ENCODE results near the gene CFAP299. TPM values are rescaled to one million over a fixed set of nuclear protein-coding genes. Genes with fewer than 3 reads are reported as not detected.

Gene CFAP299
- total and polyA plus RNA-seq, 2 of the 8 experiments (the other 6 are each of a cell fraction or from before 2014, with no cell fraction given): not detected

DNA sequence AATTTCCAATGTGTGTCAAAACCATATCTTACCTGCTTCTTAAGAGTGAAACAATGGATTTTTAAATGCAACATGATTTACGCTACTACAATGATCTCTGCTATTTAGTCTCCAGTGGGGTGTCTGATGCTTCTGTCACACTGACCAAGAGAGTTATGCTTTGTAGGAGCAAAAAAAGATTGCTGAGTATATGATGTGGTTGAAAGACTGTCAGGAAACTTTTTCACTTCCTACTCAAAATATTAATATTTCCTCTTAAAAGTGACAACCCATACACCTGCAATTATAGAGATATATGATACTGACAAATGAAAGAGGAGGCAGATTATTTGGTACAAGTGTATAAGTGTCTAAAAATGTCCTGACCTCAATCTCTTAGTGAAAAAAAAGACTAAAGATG is 589.8 kb downstream of the CFAP299 start:
- no peak overlapping the region for H4K5ac ChIP-seq (ENCODE audit: insufficient read length, low read depth, low read length)
- H2BK12ac ChIP-seq (ENCODE audit: low read depth, low read length): no peak overlapping the region
- no peak overlapping the region for H3K4me2 ChIP-seq (ENCODE audit: insufficient read depth in 1 of 2, low read depth in 2 of 2, low read length in 2 of 2)
- H3K14ac ChIP-seq (ENCODE audit: insufficient read length): no peak overlapping the region
- FAIRE-seq (no peak), DNase-seq (ENCODE audit: low read depth in 1 of 2, low spot score in 2 of 2) (no peak)
- no peak overlapping the region for H2BK15ac ChIP-seq (ENCODE audit: low read length)
- no peak overlapping the region for H3K4me3 ChIP-seq (ENCODE audit: extremely low read depth in 1 of 4, insufficient read depth in 2 of 4, low read depth in 3 of 4, low read length in 4 of 4)
- no peak overlapping the region for H2AK5ac ChIP-seq (ENCODE audit: low read depth, low read length)
- H4K91ac ChIP-seq (replicated peaks; ENCODE audit: insufficient read length, low read length): no peak overlapping the region
- H3K36me3 ChIP-seq (ENCODE audit: control insufficient read depth in 2 of 4, insufficient read depth in 4 of 4, low read length in 3 of 4): no peaks in the 10 kb centered on the region
- H2AFZ ChIP-seq (ENCODE audit: low read length): no peak overlapping the region
- WGBS, 2 experiments (ENCODE audit: extremely low coverage in 1 of 2, insufficient coverage in 1 of 2, insufficient read length in 1 of 2, insufficient replicate concordance in 2 of 2, low coverage in 1 of 2, low lambda C conversion rate in 2 of 2, missing lambda C conversion rate in 1 of 2): 94% methylated on average over 1 of the region's 1 CpG; no CpG with 5 or more reads in 1 of the 2 experiments
- H3K23me2 ChIP-seq (ENCODE audit: low read depth, low read length): no peaks in the 10 kb centered on the region
- H3K4me1 ChIP-seq (replicated peaks in 1 of 4; ENCODE audit: control insufficient read depth in 3 of 4, insufficient read depth in 4 of 4, low read length in 3 of 4): no peaks in the 10 kb centered on the region
- no peak overlapping the region for H3K4ac ChIP-seq (replicated peaks; ENCODE audit: insufficient read length, low read depth, low read length)
- H3K23ac ChIP-seq (ENCODE audit: insufficient read length): no peak overlapping the region
- ChIA-PET POLR2A (ENCODE audit: partially characterized antibody) (no interaction called here), CTCF (ENCODE audit: partially characterized antibody) (no interaction called here)
- H3K79me2 ChIP-seq (ENCODE audit: control insufficient read depth in 1 of 2, insufficient read depth in 2 of 2, low read length in 2 of 2): no peaks in the 10 kb centered on the region
- peaks cover 0 to under 1% (median 0%) of the 10 kb centered on the region in 4 experiments; a peak in 1 of 7 replicates for H3K27me3 ChIP-seq (replicated peaks in 1 of 4; ENCODE audit: control insufficient read depth in 3 of 4, extremely low read depth in 1 of 4, insufficient read depth in 3 of 4, low read length in 3 of 4)
- no peaks in the 10 kb centered on the region; a peak in 1 of 4 replicates for H3K9me3 ChIP-seq (ENCODE audit: insufficient read depth in 2 of 2, low read depth in 1 of 2, low read length in 1 of 2)
- no peaks in the 10 kb centered on the region for H4K20me1 ChIP-seq (replicated peaks in 1 of 2; ENCODE audit: control insufficient read depth in 1 of 2, insufficient read depth in 2 of 2, low read length in 2 of 2)
- H3K9ac ChIP-seq (replicated peaks in 1 of 4; ENCODE audit: extremely low read depth in 1 of 4, low read depth in 3 of 4, low read length in 3 of 4): no peak overlapping the region
- H2BK120ac ChIP-seq (replicated peaks; ENCODE audit: low read depth, low read length): no peak overlapping the region
- no peak overlapping the region for H3K56ac ChIP-seq (replicated peaks; ENCODE audit: insufficient read length, low read depth, low read length)
- no peak overlapping the region for H4K8ac ChIP-seq (ENCODE audit: extremely low read depth, insufficient read depth, low read length)
- H3K79me1 ChIP-seq (ENCODE audit: low read depth, low read length): no peaks in the 10 kb centered on the region
- H3K27ac ChIP-seq (ENCODE audit: low read depth, low read length): no peak overlapping the region
- H3K18ac ChIP-seq (ENCODE audit: extremely low read depth, low read length): no peak overlapping the region
- no peak overlapping the region for H2BK5ac ChIP-seq (ENCODE audit: low read depth, low read length)
- H2BK20ac ChIP-seq (ENCODE audit: low read length): no peak overlapping the region
- TF ChIP-seq RXRA (IDR thresholded peaks at IDR 0.05; ENCODE audit: insufficient read depth, low read depth, low read length) (no peak), RNF2 (IDR thresholded peaks at IDR 0.05; ENCODE audit: borderline replicate concordance, low read depth, low read length, missing control alignments, poor library complexity, severe bottlenecking) (no peak), FOSL1 (IDR thresholded peaks at IDR 0.05; ENCODE audit: insufficient read depth, low read depth, low read length) (no peak), GABPA (IDR thresholded peaks at IDR 0.05; ENCODE audit: borderline replicate concordance, insufficient read depth, low read length) (no peak), SP4 (IDR thresholded peaks at IDR 0.05; ENCODE audit: low read length) (no peak), CBX8 (IDR thresholded peaks at IDR 0.05; ENCODE audit: borderline replicate concordance, low read depth, low read length) (no peak), TCF12 (IDR thresholded peaks at IDR 0.05; ENCODE audit: low read depth, low read length) (no peak), HDAC6 (IDR thresholded peaks at IDR 0.05; ENCODE audit: low read depth, low read length) (no peak)
- TF ChIP-seq, protein P1, sequence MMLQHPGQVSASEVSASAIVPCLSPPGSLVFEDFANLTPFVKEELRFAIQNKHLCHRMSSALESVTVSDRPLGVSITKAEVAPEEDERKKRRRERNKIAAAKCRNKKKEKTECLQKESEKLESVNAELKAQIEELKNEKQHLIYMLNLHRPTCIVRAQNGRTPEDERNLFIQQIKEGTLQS (IDR thresholded peaks at IDR 0.05; ENCODE audit: insufficient read depth, low read depth, low read length): no peak
